Measurements from ENCODE around the gene ABLIM2.

Gene ABLIM2

GRCh38 chr4:8105306-8106100, 53.1 kb downstream of the ABLIM2 start:
- DNase-seq (ENCODE audit: extremely low read depth, insufficient read length), result no peak
- Histone ChIP-seq H3K36me3 (ENCODE audit: control insufficient read depth, insufficient read depth, low read length) (no peaks in the 10 kb centered on the region), H3K4me3 (replicated peaks; ENCODE audit: low read depth, low read length) (no peak overlapping the region), H3K27me3 (replicated peaks; ENCODE audit: control insufficient read depth, insufficient read depth, low read length) (no peaks in the 10 kb centered on the region; the same call in 1 of the 2 replicates)
- no peak for TF ChIP-seq CTCF (IDR thresholded peaks at IDR 0.05; ENCODE audit: insufficient read depth, low read length, poor library complexity, severe bottlenecking)

- no peak for DNase-seq (ENCODE audit: extremely low read depth, insufficient read length)
- H3K27me3 ChIP-seq (replicated peaks; ENCODE audit: control insufficient read depth, insufficient read depth, low read length), result no peaks in the 10 kb centered on the region; the same call in 1 of the 2 replicates
- no peaks in the 10 kb centered on the region for H3K36me3 ChIP-seq (ENCODE audit: control insufficient read depth, insufficient read depth, low read length)
- no peak overlapping the region for H3K4me3 ChIP-seq (replicated peaks; ENCODE audit: low read depth, low read length)
- no peak for TF ChIP-seq CTCF (IDR thresholded peaks at IDR 0.05; ENCODE audit: insufficient read depth, low read length, poor library complexity, severe bottlenecking)
These were observed 53.9 kb downstream of the ABLIM2 start for GRCh38 chr4:8104491-8105305.

- H3K27me3 ChIP-seq (replicated peaks; ENCODE audit: control insufficient read depth, insufficient read depth, low read length), result no peaks in the 10 kb centered on the region; the same call in 1 of the 2 replicates
These were observed 54.9 kb downstream of the ABLIM2 start for GRCh38 chr4:8103421-8104390.

GRCh38 chr4:8102831-8103230, 55.8 kb downstream of the ABLIM2 start:
- no peak overlapping the region for H3K4me3 ChIP-seq (replicated peaks; ENCODE audit: low read depth, low read length)
- DNase-seq (ENCODE audit: extremely low read depth, insufficient read length), result no peak
- H3K36me3 ChIP-seq (ENCODE audit: control insufficient read depth, insufficient read depth, low read length), result no peaks in the 10 kb centered on the region
- no peaks in the 10 kb centered on the region; the same call in 1 of the 2 replicates for H3K27me3 ChIP-seq (replicated peaks; ENCODE audit: control insufficient read depth, insufficient read depth, low read length)
- TF ChIP-seq CTCF (IDR thresholded peaks at IDR 0.05; ENCODE audit: insufficient read depth, low read length, poor library complexity, severe bottlenecking), result no peak

More at GRCh38 chr4:8103421-8104390, 54.9 kb downstream of the ABLIM2 start:
- H3K4me3 ChIP-seq (replicated peaks; ENCODE audit: low read depth, low read length), result no peak overlapping the region
- no peaks in the 10 kb centered on the region for H3K36me3 ChIP-seq (ENCODE audit: control insufficient read depth, insufficient read depth, low read length)
- no peak for DNase-seq (ENCODE audit: extremely low read depth, insufficient read length)
- TF ChIP-seq CTCF (IDR thresholded peaks at IDR 0.05; ENCODE audit: insufficient read depth, low read length, poor library complexity, severe bottlenecking), result no peak

- TF ChIP-seq CTCF (IDR thresholded peaks at IDR 0.05; ENCODE audit: insufficient read depth, low read length, poor library complexity, severe bottlenecking), result no peak
- no peaks in the 10 kb centered on the region; the same call in 1 of the 2 replicates for H3K27me3 ChIP-seq (replicated peaks; ENCODE audit: control insufficient read depth, insufficient read depth, low read length)
- H3K4me3 ChIP-seq (replicated peaks; ENCODE audit: low read depth, low read length), result no peak overlapping the region
- no peak for DNase-seq (ENCODE audit: extremely low read depth, insufficient read length)
- H3K36me3 ChIP-seq (ENCODE audit: control insufficient read depth, insufficient read depth, low read length), result no peaks in the 10 kb centered on the region
These were observed 56.6 kb downstream of the ABLIM2 start for GRCh38 chr4:8102076-8102355.

Measured in GM06990 (cell line).